ENCODE data around the gene STAT5B.

DNA sequence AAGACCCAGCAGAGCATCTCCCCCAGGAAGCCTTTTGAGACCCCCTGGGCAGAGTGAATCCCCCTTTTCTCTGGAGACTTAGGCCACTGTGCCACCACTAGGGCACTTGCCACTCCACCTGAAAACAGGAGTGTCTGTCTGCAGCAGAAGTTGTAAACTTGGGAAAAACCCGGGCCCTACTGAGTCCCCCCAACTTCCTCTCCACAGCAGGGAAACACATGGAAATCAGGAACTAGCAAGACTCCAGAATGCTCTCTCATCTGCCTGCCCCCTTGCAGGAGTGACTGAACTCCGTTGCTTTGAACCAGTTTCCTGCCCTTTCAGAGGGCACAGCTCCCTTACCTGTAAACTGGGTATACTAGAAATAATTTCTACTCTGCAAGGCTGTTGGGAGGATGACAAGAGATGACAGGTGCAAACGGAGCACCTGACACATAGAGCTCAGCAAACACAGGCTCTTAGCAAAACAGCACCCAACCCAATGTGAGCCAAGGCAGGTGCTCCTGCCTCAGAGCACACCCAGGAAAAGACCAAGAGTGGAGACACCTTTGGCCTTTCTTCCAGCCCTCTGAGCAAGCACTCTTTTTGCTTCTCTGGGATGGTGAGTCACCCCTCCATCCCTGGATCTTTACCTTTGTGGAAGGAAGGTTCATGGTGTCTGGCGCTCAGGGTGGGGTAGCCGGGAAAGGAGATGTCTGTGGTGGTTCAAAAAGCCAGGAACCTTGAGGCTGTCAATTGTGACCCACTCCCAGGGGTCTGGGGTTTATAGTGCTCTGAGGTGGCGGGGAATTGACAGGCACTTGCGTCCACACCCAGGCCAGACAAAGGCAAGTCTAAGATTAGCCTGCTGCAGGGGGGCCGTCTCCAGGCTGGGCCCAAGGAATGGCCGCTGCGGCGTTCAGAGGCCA is 91.2 kb downstream of the STAT5B start, which contains the start of gene HCRT:
- TF ChIP-seq TAF1 (IDR thresholded peaks at IDR 0.05; ENCODE audit: borderline replicate concordance, low read depth, low read length) = no peak
- no peak for TF ChIP-seq POLR2A (IDR thresholded peaks at IDR 0.05; ENCODE audit: low read depth, low read length)
- TF ChIP-seq POLR2AphosphoS5 (IDR thresholded peaks at IDR 0.05; ENCODE audit: low read depth, low read length) = no peak

Data from GM12892 (cell line).